ENCODE results near the gene ARMC3.
"Not testable (repeated sequence)": the region's sequence is repeated elsewhere in the genome, so short reads cannot be mapped to it uniquely, and the experiment has no call there.

Gene ARMC3
- total RNA-seq = 0 reads per million in 4 experiments

DNA sequence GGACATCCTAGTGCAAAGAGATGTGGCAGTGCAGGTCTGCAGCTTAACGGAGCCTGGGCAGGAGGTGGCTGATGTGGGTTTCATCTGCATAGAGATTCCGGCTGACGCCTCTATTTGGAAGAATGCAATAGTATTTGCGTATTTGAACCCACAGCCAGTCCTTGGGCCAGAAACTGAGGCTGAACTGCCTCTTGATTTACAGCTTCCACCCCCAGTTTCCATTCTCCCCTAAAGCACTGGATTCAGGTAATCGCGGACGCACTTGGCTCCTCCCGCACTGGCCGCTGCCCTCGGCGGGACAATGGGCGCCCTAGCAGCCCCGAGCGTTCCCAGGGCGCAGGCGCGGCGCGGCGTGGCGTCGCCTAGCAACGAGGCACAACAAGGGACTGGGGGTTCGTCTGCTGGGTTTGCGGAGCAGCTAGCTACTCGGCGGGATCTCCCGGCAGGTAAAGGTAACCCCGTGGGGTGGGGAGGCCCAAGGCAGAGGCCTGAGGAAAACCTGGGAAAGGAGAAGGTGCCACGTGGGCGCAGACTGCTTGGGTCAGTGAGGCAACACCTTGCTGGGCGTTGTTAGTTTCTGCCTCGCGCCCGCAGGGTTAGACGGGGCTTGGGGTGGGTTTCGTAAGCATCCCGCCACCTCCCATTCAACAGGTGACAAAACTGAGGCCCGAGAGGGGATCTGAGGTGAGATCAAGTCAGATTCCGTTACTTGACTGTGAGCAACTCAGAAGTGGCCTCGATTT is at the start of gene ARMC3:
ARMC3 (plus strand) TSS at position 393 of the 743 bp plus-strand sequence. CDS start 3,944 bp downstream, outside the sequence.
- peak; percentile 68 for DNase-seq

DNA sequence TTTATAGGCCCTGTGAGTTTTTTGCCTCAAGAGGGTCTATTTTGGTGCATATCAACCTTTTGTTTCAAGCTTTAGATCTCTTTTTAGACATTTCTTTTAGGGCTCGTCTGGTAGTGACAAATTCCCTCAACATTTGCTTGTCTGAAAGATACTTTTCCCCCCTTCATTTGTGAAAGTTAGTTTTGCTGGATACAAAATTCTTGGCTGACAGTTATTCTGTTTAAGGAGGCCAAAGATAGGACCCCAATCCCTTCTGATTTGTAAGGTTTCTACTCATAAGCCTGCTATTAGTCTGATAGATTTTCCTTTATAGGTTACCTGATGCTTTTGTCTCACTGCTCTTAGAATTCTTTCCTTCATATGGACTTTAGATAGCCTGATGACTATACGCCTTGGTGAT is 36.1 kb upstream of the ARMC3 start:
- DNase-seq = no peak

DNA sequence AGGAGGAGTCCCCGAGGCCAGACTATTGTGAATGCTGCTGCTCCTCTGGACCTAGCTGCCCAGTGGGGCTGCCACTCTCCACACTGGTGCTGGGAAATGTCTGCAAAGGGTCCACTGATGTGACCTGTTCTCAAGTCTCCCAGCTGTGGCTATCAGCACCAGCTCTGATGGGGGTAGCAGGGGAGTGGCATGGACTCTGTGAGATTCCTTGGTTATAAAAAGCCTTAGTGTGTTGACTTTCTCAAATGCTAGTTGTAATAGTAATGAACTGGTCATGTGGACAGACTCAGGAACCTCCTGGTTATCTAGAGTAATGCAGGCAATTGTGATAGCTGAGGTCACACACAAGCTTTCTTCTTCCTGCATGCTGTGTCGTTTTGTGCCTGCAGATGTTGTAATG is 34.1 kb upstream of the ARMC3 start:
- DNase-seq = no peak

DNA sequence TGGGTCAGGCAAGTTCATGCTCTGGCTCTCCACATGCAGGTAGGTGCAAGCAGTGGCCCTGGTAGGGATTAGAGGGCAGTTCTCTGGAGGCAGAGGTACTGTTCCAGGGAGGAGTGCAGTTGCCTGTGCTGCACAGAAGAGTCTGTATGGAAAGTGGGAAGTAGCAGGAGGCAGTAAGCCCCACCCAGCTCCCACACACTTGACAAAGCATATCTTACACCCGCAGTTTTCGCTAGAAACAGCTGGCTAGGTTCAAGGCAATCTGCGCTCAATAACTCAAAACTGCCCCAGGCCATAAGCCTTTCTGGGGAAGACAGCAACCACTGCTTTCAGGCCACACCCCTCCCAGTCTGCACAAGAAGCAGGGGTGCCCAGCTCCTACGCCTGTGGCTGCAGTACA is 33.1 kb upstream of the ARMC3 start:
- no peak for DNase-seq

DNA sequence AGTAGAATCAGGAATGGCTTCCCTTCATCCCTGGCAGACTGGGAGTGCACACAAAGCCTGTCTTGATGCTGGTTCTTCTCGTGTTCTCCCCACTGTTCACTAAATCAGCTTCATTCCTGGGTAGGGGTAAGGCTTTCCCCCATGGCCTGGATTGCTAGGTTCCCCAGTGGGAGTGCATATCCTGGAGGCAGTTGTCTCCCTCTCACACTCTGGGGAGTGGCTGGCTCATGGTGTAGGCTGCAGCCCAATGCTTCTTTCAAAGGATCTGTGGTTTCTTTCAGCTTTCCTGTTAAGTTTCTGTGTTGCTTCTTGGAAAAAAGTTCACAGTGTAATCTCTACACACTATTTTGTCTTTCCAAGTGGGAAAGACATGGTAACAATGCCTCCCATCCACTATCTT is 32.6 kb upstream of the ARMC3 start:
- DNase-seq = no peak

DNA sequence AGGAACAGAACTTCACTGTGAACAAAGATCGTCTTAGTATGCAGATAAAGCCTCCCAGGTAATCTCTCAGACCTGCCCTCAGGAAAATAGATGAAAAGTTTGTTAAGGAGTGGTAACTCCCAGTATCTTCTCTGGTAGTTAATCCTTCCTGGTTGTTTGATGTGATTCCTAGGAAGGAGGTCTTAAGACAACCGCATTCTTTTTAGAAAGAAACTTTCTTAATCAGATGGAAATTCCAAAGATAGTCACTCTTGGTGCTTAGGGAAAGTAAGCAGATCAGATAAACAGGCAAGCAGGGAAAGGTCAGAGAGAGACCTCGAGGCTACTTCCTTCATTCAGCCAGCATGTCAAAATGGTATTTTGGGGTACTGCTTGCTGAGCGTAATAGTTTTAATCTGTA is 30.5 kb upstream of the ARMC3 start:
- no peak for DNase-seq

DNA sequence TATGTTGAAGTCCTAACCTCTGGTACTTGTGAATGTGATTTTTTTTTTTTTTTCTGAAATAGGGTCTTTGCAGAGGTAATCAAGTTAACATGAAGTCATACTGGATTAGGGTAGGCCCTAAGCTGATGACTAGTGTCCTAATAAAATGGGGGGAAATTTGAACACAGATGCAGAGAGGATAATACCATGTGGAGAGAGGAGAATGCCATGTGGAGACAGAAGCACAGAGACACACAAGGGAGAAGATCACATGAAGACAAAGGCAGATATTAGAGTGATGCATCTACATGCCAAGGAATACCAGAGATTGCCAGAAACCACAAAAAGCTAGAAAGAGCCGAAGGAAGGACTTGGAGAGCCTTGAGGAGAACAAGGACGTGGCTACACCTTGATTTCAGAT is 28.5 kb upstream of the ARMC3 start:
- no peak for DNase-seq

GRCh38 chr10:22899775-22900174 is 28.1 kb upstream of the ARMC3 start:
- DNase-seq = no peak

DNA sequence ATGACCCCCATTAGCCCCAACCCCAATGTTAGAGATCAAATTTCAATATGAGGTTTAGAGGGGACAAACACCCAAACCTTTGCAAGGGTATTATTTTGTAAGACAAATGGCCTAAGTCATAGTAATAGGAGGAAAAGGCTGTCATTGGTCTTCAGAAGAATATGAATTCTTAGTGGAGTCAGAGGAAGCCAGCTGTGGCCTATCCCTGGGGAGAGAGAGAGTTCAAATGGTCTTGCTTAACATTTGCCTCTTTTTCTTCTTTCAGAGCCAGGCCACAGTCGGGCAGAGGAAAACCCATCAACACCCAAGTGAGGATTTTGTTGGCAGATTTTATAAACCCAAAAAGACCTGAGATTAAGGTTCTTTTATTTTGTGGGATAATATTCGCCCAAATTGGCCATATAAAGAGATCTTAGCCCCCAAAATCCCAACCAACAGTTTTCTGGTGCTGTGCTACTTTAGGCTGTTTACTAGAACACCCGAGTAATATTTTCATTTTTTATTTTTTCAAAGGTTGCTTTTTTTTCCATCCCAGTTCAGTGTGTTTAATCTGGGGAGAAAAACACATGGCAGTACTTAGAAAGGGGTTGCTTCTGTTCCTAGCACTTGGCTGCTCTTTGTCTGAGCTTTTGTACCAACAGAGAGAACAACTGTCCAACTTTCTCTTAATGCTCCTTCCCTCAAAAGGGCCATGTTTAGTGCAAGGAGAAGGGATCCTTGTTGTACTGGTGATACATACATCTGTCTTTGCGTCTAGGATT is 26.8 kb upstream of the ARMC3 start:
- DNase-seq = no peak

- not testable (repeated sequence) for DNase-seq
Observed at GRCh38 chr10:22902147-22902546, 25.7 kb upstream of the ARMC3 start.

DNA sequence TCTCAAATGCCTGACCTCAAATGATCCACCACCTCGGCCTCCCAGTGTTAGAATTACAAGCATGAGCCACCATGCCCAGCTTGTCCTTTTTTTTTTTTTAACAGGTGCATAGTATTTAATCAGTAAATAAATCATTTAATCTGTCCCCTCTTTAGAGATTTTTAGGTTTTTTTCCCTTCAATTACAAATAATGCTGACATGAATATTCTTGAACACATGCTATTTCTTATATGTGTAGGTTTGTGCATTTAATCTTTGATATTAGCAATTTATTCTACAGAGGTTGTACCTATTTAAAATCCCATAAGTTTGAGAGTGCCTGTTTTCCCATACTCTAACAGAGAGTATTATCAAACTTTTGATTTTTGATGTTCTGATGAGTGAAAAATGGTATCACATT is 24.2 kb upstream of the ARMC3 start:
- no peak for DNase-seq

- no peak for DNase-seq
Observed at GRCh38 chr10:22906767-22907166, 21.1 kb upstream of the ARMC3 start.

GRCh38 chr10:22908837-22909236 is 19.0 kb upstream of the ARMC3 start:
- DNase-seq = no peak

DNA sequence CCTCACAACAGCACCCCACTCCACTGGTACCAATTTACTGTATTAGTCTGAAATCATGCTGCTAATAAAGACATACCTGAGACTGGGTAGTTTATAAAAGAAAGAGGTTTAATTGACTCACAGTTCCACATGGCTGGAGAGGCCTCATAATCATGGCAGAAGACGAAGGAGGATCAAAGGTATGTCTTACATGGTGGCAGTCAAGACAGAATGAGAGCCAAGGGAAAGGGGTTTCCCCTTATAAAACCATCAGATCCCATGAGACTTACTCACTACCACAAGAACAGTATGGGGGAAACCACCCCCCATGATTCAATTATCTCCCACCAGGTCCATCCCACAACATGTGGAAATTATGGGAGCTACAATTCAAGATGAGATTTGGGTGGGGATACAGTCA is 18.2 kb upstream of the ARMC3 start:
- DNase-seq = not testable (repeated sequence)

- DNase-seq = no peak
Observed at GRCh38 chr10:22911067-22911466, 16.8 kb upstream of the ARMC3 start.

DNA sequence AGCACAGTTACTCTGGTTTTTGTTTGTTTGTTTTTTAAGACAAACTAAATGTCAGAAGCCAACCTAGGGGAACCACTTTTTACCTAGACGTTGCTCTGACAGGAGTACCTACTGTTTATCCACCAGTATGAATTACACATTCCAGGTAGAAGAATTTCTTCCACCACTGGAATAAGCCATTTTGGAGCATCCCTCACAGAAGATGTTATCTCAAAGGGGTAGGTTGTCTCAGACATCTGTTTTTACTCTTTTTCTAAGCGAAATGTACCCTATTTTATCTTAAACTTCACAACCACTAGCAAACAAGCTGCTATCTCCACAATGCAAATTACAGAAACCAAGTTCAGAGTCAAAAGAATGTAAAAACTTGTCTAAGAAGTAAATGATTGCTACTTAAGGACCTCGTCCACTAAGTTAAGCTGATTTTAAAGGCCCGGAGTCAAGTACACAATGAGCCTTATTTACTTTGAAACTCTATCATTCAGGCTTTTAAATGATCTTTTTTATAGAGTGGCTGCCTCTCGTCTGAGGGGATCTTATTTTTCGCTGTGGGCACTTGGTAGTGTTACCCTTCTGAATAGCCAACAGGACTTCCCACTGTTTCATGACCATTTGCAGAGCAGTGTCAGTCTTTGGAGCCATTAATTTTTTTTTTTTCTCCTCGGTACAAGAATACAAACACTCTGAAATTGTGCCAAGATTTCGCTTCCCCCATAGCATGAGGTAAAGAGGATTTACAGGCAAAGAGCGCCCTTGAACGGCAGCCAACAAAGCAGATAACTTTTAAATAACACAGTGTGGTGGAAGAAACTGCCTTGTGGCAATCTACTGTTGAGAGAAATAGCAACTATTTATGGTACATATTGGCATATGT is 15.7 kb upstream of the ARMC3 start:
- no peak for DNase-seq

GRCh38 chr10:22912763-22913384 is 15.0 kb upstream of the ARMC3 start:
- DNase-seq = no peak

DNA sequence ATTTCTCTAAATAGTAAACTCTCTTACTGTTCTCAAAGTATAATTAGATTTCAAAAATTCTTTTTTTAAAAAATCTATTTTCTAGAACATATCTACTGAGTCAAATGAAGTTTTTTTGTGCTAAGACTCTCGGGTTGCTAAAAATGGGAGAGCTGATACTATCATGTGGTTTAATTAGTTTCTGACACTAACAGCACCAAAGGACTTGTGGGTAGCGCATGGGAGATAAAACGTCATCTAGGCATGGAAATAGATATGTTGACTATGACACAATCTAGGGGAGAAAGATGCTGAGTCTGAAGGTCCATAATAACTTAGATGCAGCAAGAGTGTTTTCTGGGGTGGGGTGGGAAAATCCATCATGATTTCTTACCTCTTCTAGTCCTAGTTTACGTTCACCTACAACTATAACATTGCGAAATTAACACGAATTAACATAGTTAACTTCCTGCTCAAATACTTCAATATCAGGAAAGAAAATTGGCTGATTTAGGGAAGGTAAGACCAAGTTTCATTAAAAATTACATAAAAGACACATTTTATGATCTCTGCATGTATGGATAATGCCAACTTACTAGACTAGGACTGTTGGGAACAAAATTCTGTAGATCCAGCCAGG is 14.3 kb upstream of the ARMC3 start:
- DNase-seq = no peak

DNA sequence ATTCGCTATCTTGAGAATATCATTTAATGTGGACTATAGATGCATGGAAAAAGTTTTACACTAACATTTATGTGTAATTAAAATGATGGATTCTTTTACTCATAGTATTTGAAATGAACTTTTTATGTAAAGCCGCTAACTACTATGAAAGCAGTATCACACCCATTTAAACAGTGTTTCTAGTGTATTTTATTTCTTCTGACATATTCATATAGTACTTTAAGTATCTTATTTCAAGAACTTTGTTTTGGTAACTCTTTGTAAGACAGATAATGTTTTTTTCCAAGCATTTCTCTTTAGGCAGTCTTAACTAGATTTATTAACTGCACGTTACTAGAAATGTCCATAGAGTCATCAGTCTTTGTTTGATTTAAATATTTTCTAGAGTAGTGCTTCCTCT is 12.5 kb upstream of the ARMC3 start:
- DNase-seq = no peak

GRCh38 chr10:22925088-22925487 is 2.8 kb upstream of the ARMC3 start:
- DNase-seq = no peak

DNA sequence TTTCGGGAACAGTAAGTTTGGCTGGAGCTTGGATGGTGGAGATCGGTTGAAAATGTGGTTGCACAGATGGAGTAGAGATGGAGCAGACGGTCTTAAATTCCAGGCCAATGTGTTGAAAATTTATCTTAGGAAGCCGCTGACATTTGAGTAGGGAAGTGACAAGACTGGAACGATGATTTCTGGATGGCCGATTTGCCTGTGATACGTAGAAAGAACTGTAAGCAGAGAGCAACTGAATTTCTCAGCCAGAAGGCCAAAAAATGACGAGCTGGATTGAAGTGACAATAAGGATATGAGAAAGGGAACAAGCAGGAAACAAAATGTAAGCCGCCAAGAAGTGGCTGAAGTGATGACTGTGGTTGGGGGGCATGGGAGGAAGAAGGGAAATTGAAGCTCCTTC is 687 bp upstream of the ARMC3 start:
- DNase-seq = no peak

- not testable (repeated sequence) for DNase-seq
Observed at GRCh38 chr10:22929053-22929452, 1.2 kb downstream of the ARMC3 start.
